Lower leg skin (tissue), 4 donors: Measurements from ENCODE around the gene STRBP. TPM values are rescaled to one million over a fixed set of nuclear protein-coding genes. Genes with fewer than 3 reads are reported as not detected.

ENCODE experiments used
- DNase-seq, 2 donors: peaks; one replicate each; pipeline ENCODE4 v3.0.0-alpha.2; 2019; ENCODE audit warnings: low spot score in 2 of 2
- H3K4me3 ChIP-seq: fragments of 200-600 bp; sonication (generic); 2 replicates; pipeline ENCODE4 v1.5.1; 2017; ENCODE audit warnings: mild to moderate bottlenecking, low read depth; ENCODE audit not compliant: poor library complexity, severe bottlenecking
- POLR2A ChIP-seq, 2 donors: fragments of 450-650 bp; IDR thresholded peaks; one replicate each; pipeline ENCODE4 v1.6.1; 2016 to 2017; ENCODE audit warnings: antibody characterized with exemption in 2 of 2, mild to moderate bottlenecking in 1 of 2, moderate library complexity in 1 of 2
- WGBS, 2 donors: methylation state at CpG; one replicate each; pipeline ENCODE4 v1.1.5; 2018; 5-methylcytosine and 5-hydroxymethylcytosine counted together
- intact Hi-C: fragments of 100-400 bp; cut with DNase I; formaldehyde crosslinking; loops from one replicate; pipeline ENCODE4 v1.15.0; 2023; ENCODE audit warnings: low total_unique reads
- total RNA-seq, 4 donors: library from RNA; depleted of rRNA; stranded (reverse); fragments of >200 nt; gene quantifications; one replicate each; pipeline ENCODE4 v1.1.0, GENCODE V29; 2016
- TF ChIP-seq, protein P1 (sequence below), 3 donors: fragments of 450-650 bp; IDR thresholded peaks; one replicate each; pipeline ENCODE4 v1.5.1; 2016; ENCODE audit warnings: antibody characterized with exemption in 3 of 3, mild to moderate bottlenecking in 3 of 3, moderate library complexity in 2 of 3

STRBP gene
- total RNA-seq, 4 donors from 2014 or later, result 6.5 to 11.8 (median 8.8) TPM

- WGBS, 2 donors, result 60 to 62% methylated on average over 7 of the region's 7 CpGs
- no peak for DNase-seq
- no peak overlapping the region for H3K4me3 ChIP-seq
- intact Hi-C loops, result no loop called here
- TF ChIP-seq, protein P1, sequence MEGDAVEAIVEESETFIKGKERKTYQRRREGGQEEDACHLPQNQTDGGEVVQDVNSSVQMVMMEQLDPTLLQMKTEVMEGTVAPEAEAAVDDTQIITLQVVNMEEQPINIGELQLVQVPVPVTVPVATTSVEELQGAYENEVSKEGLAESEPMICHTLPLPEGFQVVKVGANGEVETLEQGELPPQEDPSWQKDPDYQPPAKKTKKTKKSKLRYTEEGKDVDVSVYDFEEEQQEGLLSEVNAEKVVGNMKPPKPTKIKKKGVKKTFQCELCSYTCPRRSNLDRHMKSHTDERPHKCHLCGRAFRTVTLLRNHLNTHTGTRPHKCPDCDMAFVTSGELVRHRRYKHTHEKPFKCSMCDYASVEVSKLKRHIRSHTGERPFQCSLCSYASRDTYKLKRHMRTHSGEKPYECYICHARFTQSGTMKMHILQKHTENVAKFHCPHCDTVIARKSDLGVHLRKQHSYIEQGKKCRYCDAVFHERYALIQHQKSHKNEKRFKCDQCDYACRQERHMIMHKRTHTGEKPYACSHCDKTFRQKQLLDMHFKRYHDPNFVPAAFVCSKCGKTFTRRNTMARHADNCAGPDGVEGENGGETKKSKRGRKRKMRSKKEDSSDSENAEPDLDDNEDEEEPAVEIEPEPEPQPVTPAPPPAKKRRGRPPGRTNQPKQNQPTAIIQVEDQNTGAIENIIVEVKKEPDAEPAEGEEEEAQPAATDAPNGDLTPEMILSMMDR (IDR thresholded peaks at IDR 0.05), result no peak
- TF ChIP-seq POLR2A (IDR thresholded peaks at IDR 0.05), result no peak
These were observed 895 bp upstream of the STRBP start for GRCh38 chr9:123269281-123269680.

DNA sequence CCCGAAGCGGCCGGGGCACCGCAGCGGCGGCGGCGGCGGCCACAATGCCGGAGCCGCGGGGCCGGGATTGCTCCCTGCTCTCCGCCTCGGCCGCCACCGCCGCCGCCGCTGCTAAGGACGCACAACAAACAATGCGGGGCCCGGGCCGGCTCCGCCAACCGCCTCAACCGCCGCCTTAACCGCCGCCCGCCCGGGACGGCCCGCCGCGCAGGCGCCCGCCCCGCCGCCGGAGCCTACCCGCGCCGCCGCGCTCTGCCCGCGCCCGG lies 254 bp downstream of the STRBP start:
- no peak for DNase-seq
- peak overlapping the region; percentile 49 for H3K4me3 ChIP-seq
- intact Hi-C loops, result no loop called here
- TF ChIP-seq POLR2A (IDR thresholded peaks at IDR 0.05), result no peak
- TF ChIP-seq, protein P1 (IDR thresholded peaks at IDR 0.05), result no peak
- WGBS, 2 donors, result 1% methylated on average over 44 of the region's 49 CpGs; no CpG with 5 or more reads in 1 of the 2 donors

GRCh38 chr9:123267481-123268198 lies 746 bp downstream of the STRBP start:
- DNase-seq, result peak in 1 of 2 donors; percentile 88
- no peak for TF ChIP-seq POLR2A (IDR thresholded peaks at IDR 0.05)
- TF ChIP-seq, protein P1 (IDR thresholded peaks at IDR 0.05), result no peak
- peak overlapping the region; percentile 49 for H3K4me3 ChIP-seq
- WGBS, 2 donors, result 5 to 6% methylated on average over 29 to 34 of the region's 34 CpGs
- intact Hi-C loops, result no loop called here

DNA sequence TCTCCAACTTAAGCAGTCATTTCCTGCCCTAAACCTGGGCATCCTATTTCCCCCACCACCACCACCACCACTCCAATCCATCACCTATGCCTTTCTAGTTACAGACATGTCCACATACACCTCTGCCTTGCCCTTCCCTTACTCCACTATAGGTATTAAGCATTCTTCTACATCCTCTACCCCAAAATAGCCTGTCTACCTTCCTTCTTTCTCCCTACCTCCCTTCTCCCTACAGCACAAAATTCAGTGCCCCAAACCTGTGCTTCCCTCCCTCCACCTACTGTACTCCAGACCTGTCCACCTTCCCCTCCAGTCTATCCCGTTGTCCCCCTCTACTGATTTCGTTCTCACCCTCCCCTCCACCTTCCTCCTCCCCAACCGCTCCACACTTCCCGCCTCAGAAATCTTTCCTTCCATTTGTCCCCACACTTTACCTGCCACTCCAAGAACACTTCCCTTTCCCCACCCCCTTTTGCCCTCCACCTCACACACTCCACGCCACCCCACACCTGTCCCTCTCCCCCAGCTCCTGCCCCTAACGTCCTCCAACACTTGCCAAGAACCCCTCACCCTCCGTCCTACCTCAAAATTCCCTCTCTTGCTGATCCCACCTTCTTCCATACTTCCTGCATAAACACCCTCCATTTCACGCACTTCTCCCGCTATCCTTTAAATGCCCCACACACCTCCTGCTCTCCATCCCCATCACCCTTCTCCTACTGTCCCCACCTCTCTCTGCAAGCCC lies 1.6 kb downstream of the STRBP start:
- 77 to 81% methylated on average over 9 of the region's 9 CpGs for WGBS, 2 donors

GRCh38 chr9:123265833-123266232 lies 2.6 kb downstream of the STRBP start:
- DNase-seq, result no peak
- TF ChIP-seq, protein P1 (IDR thresholded peaks at IDR 0.05), result no peak
- no peak for TF ChIP-seq POLR2A (IDR thresholded peaks at IDR 0.05)
- no peak overlapping the region for H3K4me3 ChIP-seq
- intact Hi-C loops, result no loop called here
- 94 to 96% methylated on average over 4 of the region's 4 CpGs for WGBS, 2 donors

More for the DNA sequence above, 1.6 kb downstream of the STRBP start:
- intact Hi-C loops, result no loop called here
- no peak overlapping the region for H3K4me3 ChIP-seq
- TF ChIP-seq, protein P1 (IDR thresholded peaks at IDR 0.05), result no peak
- no peak for TF ChIP-seq POLR2A (IDR thresholded peaks at IDR 0.05)
- DNase-seq, result no peak
